ENCODE data around the gene APLP2. TPM values are rescaled to one million over a fixed set of nuclear protein-coding genes. Genes with fewer than 3 reads are reported as not detected.

APLP2 gene
- total and polyA plus RNA-seq, 4 donors: 235 to 532 (median 524) TPM

GRCh38 chr11:130085671-130086290, 16.1 kb downstream of the APLP2 start:
- DNase-seq (no peak), ATAC-seq (ENCODE audit: insufficient read depth, low FRiP score) (no peak)
- H3K4me1 ChIP-seq (ENCODE audit: control insufficient read depth in 5 of 5, insufficient read depth in 5 of 5, low read length in 5 of 5): peaks cover 10 to 19% (median 10%) of the 10 kb centered on the region in 5 donors
- no peak for TF ChIP-seq CTCF (IDR thresholded peaks at IDR 0.05; ENCODE audit: control extremely low read depth, extremely low read depth)
- H3K4me3 ChIP-seq: no peak overlapping the region
- WGBS, 2 donors: 68 to 78% methylated on average over 6 of the region's 6 CpGs
- no peak overlapping the region for H3K9ac ChIP-seq (ENCODE audit: insufficient read depth in 1 of 2, low read length in 2 of 2)
- peaks cover 0 to 2% (median 0%) of the 10 kb centered on the region in 4 donors for H3K9me3 ChIP-seq (ENCODE audit: control insufficient read depth in 4 of 4, insufficient read depth in 3 of 4, low read length in 3 of 4)
- H3K27ac ChIP-seq (ENCODE audit: low read depth in 1 of 2, low read length in 1 of 2): no peak overlapping the region
- H3K27me3 ChIP-seq (ENCODE audit: control insufficient read depth in 3 of 3, insufficient read depth in 3 of 3, low read length in 2 of 3): no peaks in the 10 kb centered on the region
- H3K36me3 ChIP-seq (ENCODE audit: control insufficient read depth in 4 of 4, insufficient read depth in 4 of 4, low read length in 4 of 4): peaks cover 0 to 2% (median 0%) of the 10 kb centered on the region in 4 donors

DNA sequence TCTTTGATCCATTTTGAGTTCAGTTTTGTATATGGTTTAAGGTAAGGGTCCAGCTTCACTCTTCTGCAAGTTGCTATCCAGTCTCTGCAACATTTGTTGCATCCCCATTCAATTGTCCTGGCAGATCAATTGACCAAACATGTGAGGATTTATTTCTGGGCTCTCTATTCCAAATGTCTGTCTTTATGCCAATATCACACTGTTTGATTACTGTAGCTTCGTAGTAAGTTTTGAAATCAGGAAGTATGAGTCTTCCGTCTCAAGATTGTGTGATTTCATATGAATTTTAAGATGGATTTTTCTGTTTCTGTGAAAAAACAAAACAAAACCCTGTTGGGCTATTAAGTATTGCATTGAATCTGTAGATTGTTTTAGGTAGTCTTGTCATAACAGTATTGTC, 17.0 kb downstream of the APLP2 start:
- WGBS, 2 donors: 14 to 22% methylated on average over 2 of the region's 2 CpGs
- DNase-seq (no peak), ATAC-seq (ENCODE audit: insufficient read depth, low FRiP score) (no peak)
- H3K4me3 ChIP-seq: no peak overlapping the region
- H3K4me1 ChIP-seq (ENCODE audit: control insufficient read depth in 5 of 5, insufficient read depth in 5 of 5, low read length in 5 of 5): peaks cover 10 to 19% (median 10%) of the 10 kb centered on the region in 5 donors
- no peak overlapping the region for H3K27ac ChIP-seq (ENCODE audit: low read depth in 1 of 2, low read length in 1 of 2)
- H3K36me3 ChIP-seq (ENCODE audit: control insufficient read depth in 4 of 4, insufficient read depth in 4 of 4, low read length in 4 of 4): peaks cover 0 to 2% (median 0%) of the 10 kb centered on the region in 4 donors
- no peaks in the 10 kb centered on the region for H3K27me3 ChIP-seq (ENCODE audit: control insufficient read depth in 3 of 3, insufficient read depth in 3 of 3, low read length in 2 of 3)
- H3K9ac ChIP-seq (ENCODE audit: insufficient read depth in 1 of 2, low read length in 2 of 2): no peak overlapping the region
- peaks cover 0 to 2% (median 0%) of the 10 kb centered on the region in 4 donors for H3K9me3 ChIP-seq (ENCODE audit: control insufficient read depth in 4 of 4, insufficient read depth in 3 of 4, low read length in 3 of 4)
- TF ChIP-seq CTCF (IDR thresholded peaks at IDR 0.05; ENCODE audit: control extremely low read depth, extremely low read depth): no peak

DNA sequence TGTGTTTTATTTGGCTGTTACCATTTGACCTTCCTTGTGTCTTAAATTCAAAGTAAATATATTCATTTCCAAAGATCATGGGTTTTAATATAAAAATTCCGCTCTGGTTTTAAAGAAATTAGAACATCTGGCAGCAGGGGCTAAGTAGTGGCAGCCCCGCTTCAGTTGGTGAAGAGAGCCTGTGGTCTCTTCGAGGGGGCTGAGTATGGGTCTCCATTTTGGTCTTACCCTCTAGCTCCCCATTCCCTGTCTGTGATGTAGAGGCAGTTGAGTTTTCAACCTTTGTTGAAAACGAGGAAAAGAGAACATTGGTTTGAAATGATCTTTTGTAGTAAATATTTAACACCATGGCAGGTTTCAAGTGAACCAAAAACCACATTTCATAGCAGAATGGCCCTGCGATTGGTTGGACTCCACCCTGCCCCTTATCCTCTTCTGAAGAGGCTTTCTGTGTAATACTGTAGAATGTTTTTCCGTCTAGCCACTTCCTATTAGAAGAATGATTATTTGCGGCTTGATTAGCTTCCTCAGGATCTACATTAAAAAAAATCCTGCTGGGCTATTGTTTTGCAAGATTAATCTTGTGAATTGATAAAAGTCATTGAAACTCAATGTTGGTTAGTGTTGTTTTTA, 17.7 kb downstream of the APLP2 start:
- no peaks in the 10 kb centered on the region for H3K27me3 ChIP-seq (ENCODE audit: control insufficient read depth in 3 of 3, insufficient read depth in 3 of 3, low read length in 2 of 3)
- H3K9ac ChIP-seq (ENCODE audit: insufficient read depth in 1 of 2, low read length in 2 of 2): no peak overlapping the region
- peaks cover 0 to 2% (median 0%) of the 10 kb centered on the region in 4 donors for H3K36me3 ChIP-seq (ENCODE audit: control insufficient read depth in 4 of 4, insufficient read depth in 4 of 4, low read length in 4 of 4)
- DNase-seq (no peak), ATAC-seq (ENCODE audit: insufficient read depth, low FRiP score) (no peak)
- H3K9me3 ChIP-seq (ENCODE audit: control insufficient read depth in 4 of 4, insufficient read depth in 3 of 4, low read length in 3 of 4): peaks cover 0 to 2% (median 0%) of the 10 kb centered on the region in 4 donors
- 46 to 50% methylated on average over 7 of the region's 7 CpGs for WGBS, 2 donors
- H3K27ac ChIP-seq (ENCODE audit: low read depth in 1 of 2, low read length in 1 of 2): no peak overlapping the region
- TF ChIP-seq CTCF (IDR thresholded peaks at IDR 0.05; ENCODE audit: control extremely low read depth, extremely low read depth): no peak
- H3K4me3 ChIP-seq: no peak overlapping the region
- H3K4me1 ChIP-seq (ENCODE audit: control insufficient read depth in 5 of 5, insufficient read depth in 5 of 5, low read length in 5 of 5): peaks cover 10 to 19% (median 10%) of the 10 kb centered on the region in 5 donors
